HG03064 (cell line): ENCODE results near the gene VSIG2.

Experiments
- ATAC-seq: cut with Tn5 transposase; IDR thresholded peaks from one replicate; pipeline ENCODE4 v1.9.1; 2021; ENCODE audit warnings: low read depth; ENCODE audit not compliant: unreplicated experiment

VSIG2 gene

GRCh38 chr11:124725719-124726105, 26.3 kb downstream of the VSIG2 start:
- ATAC-seq, result no peak

DNA sequence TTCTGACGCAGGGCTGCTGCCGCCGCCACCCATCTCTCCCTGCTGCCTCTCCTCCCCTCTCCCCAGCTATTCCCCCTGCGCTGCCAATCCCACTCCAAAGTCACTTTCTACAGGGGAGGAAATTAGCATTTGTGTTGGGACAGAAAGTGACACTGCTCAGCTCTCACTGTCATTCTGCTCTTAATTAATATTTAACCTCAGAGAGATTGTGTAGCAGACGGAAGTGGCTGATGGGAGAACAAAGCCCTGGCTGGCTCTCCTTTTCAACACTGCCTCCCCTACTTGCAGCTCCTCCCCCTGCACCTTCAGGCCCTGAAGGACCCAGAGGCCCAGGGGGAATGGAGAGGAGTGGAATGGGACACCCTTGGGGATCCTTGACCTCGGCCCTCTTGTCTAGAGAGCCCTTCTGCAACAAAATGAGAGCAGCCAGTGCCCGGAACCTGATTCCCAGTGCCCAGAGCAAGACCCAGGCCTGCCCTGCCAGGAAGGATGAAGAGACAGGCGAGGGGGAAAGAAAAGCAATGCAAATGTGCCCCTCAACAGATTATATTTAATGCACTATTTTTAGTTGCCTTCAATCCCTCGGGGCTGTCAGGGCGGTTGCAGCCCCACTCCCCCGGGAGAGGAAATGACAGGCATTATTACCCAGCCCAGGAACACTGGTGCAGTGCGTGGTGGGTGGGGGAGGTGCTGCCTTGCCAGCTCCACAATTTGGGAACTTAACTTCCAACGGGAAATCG, 26.9 kb downstream of the VSIG2 start:
- ATAC-seq, result peak; percentile 95

GRCh38 chr11:124722176-124722575, 29.9 kb downstream of the VSIG2 start:
- ATAC-seq, result no peak

GRCh38 chr11:124719534-124719933, 32.5 kb downstream of the VSIG2 start:
- ATAC-seq, result no peak

GRCh38 chr11:124718801-124719200, 33.3 kb downstream of the VSIG2 start:
- no peak for ATAC-seq

GRCh38 chr11:124717786-124718651, 34.0 kb downstream of the VSIG2 start:
- ATAC-seq, result no peak

- peak; percentile 72 for ATAC-seq
These were observed 34.7 kb downstream of the VSIG2 start for GRCh38 chr11:124717421-124717785.

GRCh38 chr11:124716591-124716990, 35.5 kb downstream of the VSIG2 start:
- no peak for ATAC-seq

DNA sequence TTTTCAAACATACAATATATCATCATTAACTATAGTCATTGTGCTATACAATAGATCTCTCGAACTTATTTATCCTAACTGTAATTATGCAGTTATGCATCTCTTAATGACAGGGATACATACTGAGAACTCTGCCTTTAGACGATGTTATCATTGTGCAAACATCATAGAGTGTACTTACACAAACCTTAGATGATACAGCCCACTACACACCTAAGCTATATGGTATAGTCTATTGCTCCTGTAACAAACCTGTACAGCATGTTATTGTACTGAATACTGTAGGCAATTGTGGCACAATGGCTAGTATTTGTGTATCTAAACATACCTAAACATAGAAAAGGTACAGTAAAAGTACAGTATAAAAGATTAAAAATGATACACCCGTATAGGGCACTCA, 39.7 kb downstream of the VSIG2 start:
- no peak for ATAC-seq

GRCh38 chr11:124707829-124708228, 44.2 kb downstream of the VSIG2 start:
- ATAC-seq, result no peak

- ATAC-seq, result no peak
These were observed 52.0 kb downstream of the VSIG2 start for GRCh38 chr11:124700028-124700427.

DNA sequence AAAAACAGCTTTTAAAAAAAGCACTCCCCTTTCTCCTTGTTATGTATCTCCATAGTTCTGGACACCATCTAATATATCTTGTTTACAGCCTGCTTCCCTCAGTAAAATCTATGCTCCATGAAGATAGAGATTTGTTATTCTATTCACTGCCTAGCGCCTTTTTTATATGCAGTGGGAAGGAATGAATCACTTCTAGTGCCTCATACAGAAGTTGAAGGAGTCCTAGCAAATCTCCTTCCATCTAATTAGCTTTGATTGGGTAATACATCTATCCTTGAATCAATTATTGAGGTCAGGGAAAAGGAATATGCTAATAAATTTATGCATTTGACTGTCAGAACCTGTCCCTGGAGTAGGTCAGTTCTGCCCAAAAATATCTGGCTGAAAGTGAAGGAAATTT, 52.5 kb downstream of the VSIG2 start:
- no peak for ATAC-seq
